Stimulated activated CD8-positive, alpha-beta memory T cell treated with anti-CD3 and anti-CD28 coated beads, Interleukin-12 subunit alpha, Interleukin-12 subunit beta, amount 100 ng/mL, for 24 hours (primary cell): ENCODE measurements around the gene YTHDC1.
"Not testable (repeated sequence)": the region's sequence is repeated elsewhere in the genome, so short reads cannot be mapped to it uniquely, and the experiment has no call there.

ENCODE experiments used
- DNase-seq: peaks from one replicate; pipeline ENCODE4 v3.0.0-alpha.2; 2020; ENCODE audit errors: extremely low read depth

YTHDC1 gene

GRCh38 chr4:68349649-68350360 lies at the start of gene YTHDC1:
TSS of gene YTHDC1 (minus strand) at chr4:68350090. CDS start at chr4:68349753, 337 bp downstream.
- peak; percentile 89 for DNase-seq

- DNase-seq: no peak
Observed at GRCh38 chr4:68399306-68399705, 49.4 kb upstream of the YTHDC1 start.

GRCh38 chr4:68396756-68397155 lies 46.9 kb upstream of the YTHDC1 start:
- DNase-seq: no peak

GRCh38 chr4:68391436-68391835 lies 41.5 kb upstream of the YTHDC1 start:
- no peak for DNase-seq

GRCh38 chr4:68390205-68390935 lies 40.5 kb upstream of the YTHDC1 start:
- DNase-seq: no peak

- DNase-seq: not testable (repeated sequence)
Observed at GRCh38 chr4:68389386-68389913, 39.6 kb upstream of the YTHDC1 start.

GRCh38 chr4:68388347-68388865 lies 38.5 kb upstream of the YTHDC1 start:
- no peak for DNase-seq

GRCh38 chr4:68385267-68385666 lies 35.4 kb upstream of the YTHDC1 start:
- DNase-seq: no peak

GRCh38 chr4:68383115-68383514 lies 33.2 kb upstream of the YTHDC1 start:
- no peak for DNase-seq

GRCh38 chr4:68378226-68378625 lies 28.3 kb upstream of the YTHDC1 start:
- no peak for DNase-seq

- no peak for DNase-seq
Observed at GRCh38 chr4:68375667-68376559, 26.0 kb upstream of the YTHDC1 start.

GRCh38 chr4:68373513-68373912 lies 23.6 kb upstream of the YTHDC1 start:
- DNase-seq: no peak

GRCh38 chr4:68372588-68372987 lies 22.7 kb upstream of the YTHDC1 start:
- DNase-seq: no peak

GRCh38 chr4:68369142-68369805 lies 19.4 kb upstream of the YTHDC1 start:
- DNase-seq: no peak

- no peak for DNase-seq
Observed at GRCh38 chr4:68368691-68369131, 18.8 kb upstream of the YTHDC1 start.

GRCh38 chr4:68367835-68368234 lies 17.9 kb upstream of the YTHDC1 start:
- DNase-seq: no peak

GRCh38 chr4:68366600-68366999 lies 16.7 kb upstream of the YTHDC1 start:
- DNase-seq: no peak

- DNase-seq: no peak
Observed at GRCh38 chr4:68365068-68365467, 15.2 kb upstream of the YTHDC1 start.

GRCh38 chr4:68361146-68361589 lies 11.3 kb upstream of the YTHDC1 start:
- no peak for DNase-seq

- DNase-seq: no peak
Observed at GRCh38 chr4:68360231-68360968, 10.5 kb upstream of the YTHDC1 start.
